Measurements from ENCODE around the gene PTX3.

Gene PTX3

GRCh38 chr3:157414861-157415260 lies 21.8 kb upstream of the PTX3 start:
- Histone ChIP-seq H3K27ac (ENCODE audit: low read depth, low read length, poor library complexity, severe bottlenecking) (no peak overlapping the region), H3K9ac (ENCODE audit: low read length) (no peak overlapping the region), H3K9me2 (ENCODE audit: low read depth, low read length) (no peaks in the 10 kb centered on the region), H3K36me3 (ENCODE audit: insufficient read depth, low read length) (no peaks in the 10 kb centered on the region), H3K4me3 (ENCODE audit: low read depth, low read length, poor library complexity, severe bottlenecking) (no peak overlapping the region), H3K4me1 (ENCODE audit: insufficient read depth, low read length, severe bottlenecking) (no peaks in the 10 kb centered on the region), H4K20me1 (ENCODE audit: insufficient read depth, low read length) (no peaks in the 10 kb centered on the region), H3K9me3 (ENCODE audit: low read length) (no peaks in the 10 kb centered on the region), H3K79me2 (ENCODE audit: insufficient read depth, low read length) (no peaks in the 10 kb centered on the region), H3K27me3 (ENCODE audit: insufficient read depth, low read length) (no peaks in the 10 kb centered on the region), H3F3A (ENCODE audit: insufficient read depth, low read length) (no peaks in the 10 kb centered on the region), H3K4me2 (ENCODE audit: low read length) (no peak overlapping the region), H2AFZ (ENCODE audit: low read length) (no peak overlapping the region)
- TF ChIP-seq EZH2 (IDR thresholded peaks at IDR 0.05; ENCODE audit: borderline replicate concordance, low read length) = no peak
- TF ChIP-seq, protein P1, sequence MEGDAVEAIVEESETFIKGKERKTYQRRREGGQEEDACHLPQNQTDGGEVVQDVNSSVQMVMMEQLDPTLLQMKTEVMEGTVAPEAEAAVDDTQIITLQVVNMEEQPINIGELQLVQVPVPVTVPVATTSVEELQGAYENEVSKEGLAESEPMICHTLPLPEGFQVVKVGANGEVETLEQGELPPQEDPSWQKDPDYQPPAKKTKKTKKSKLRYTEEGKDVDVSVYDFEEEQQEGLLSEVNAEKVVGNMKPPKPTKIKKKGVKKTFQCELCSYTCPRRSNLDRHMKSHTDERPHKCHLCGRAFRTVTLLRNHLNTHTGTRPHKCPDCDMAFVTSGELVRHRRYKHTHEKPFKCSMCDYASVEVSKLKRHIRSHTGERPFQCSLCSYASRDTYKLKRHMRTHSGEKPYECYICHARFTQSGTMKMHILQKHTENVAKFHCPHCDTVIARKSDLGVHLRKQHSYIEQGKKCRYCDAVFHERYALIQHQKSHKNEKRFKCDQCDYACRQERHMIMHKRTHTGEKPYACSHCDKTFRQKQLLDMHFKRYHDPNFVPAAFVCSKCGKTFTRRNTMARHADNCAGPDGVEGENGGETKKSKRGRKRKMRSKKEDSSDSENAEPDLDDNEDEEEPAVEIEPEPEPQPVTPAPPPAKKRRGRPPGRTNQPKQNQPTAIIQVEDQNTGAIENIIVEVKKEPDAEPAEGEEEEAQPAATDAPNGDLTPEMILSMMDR (IDR thresholded peaks at IDR 0.05; ENCODE audit: low read length) = no peak

DNA sequence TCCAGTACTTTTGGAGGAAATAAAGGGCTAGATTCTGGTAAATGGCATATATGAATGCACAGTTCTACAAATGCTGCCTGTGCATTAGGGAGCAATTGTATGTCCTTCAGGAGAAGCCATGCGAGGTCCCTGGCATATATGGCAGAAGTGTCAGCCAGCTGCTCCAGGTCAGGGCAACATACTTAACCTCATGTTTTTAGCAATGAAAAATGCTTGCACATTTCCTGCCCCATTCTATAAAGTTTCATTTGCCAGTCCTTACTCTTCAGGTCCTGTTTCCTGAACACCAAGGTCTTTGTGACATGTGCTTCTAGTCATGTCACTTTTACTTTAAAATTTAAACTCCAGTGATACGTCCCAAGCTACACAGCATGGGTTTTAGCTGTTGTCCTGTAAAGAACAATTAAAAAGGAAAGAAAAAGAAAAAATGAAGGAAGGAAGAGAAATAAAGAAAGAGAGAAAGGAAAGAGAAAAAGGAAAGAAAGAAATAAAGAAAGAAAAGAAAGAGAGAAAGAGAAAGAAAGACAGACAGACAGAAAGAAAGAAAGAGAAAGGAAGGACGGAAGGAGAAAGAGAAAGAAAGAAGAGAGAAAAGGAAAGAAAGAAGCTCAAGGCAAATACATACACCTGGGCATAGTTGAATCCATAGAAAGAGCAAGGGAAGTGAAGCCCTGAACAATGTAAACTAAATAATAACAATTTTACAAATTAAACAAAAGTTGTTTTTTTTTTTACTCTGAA lies 20.1 kb upstream of the PTX3 start:
- H3K4me2 ChIP-seq (ENCODE audit: low read length) = no peak overlapping the region
- H3K4me3 ChIP-seq (ENCODE audit: low read depth, low read length, poor library complexity, severe bottlenecking) = no peak overlapping the region
- no peaks in the 10 kb centered on the region for H3K79me2 ChIP-seq (ENCODE audit: insufficient read depth, low read length)
- no peaks in the 10 kb centered on the region for H3K9me2 ChIP-seq (ENCODE audit: low read depth, low read length)
- H3K4me1 ChIP-seq (ENCODE audit: insufficient read depth, low read length, severe bottlenecking) = no peaks in the 10 kb centered on the region
- no peaks in the 10 kb centered on the region for H3K9me3 ChIP-seq (ENCODE audit: low read length)
- no peak overlapping the region for H3K9ac ChIP-seq (ENCODE audit: low read length)
- no peaks in the 10 kb centered on the region for H3K27me3 ChIP-seq (ENCODE audit: insufficient read depth, low read length)
- no peaks in the 10 kb centered on the region for H3F3A ChIP-seq (ENCODE audit: insufficient read depth, low read length)
- TF ChIP-seq, protein P1 (IDR thresholded peaks at IDR 0.05; ENCODE audit: low read length) = no peak
- no peak for TF ChIP-seq EZH2 (IDR thresholded peaks at IDR 0.05; ENCODE audit: borderline replicate concordance, low read length)
- no peak overlapping the region for H2AFZ ChIP-seq (ENCODE audit: low read length)
- H3K27ac ChIP-seq (ENCODE audit: low read depth, low read length, poor library complexity, severe bottlenecking) = no peak overlapping the region
- no peaks in the 10 kb centered on the region for H4K20me1 ChIP-seq (ENCODE audit: insufficient read depth, low read length)
- H3K36me3 ChIP-seq (ENCODE audit: insufficient read depth, low read length) = no peaks in the 10 kb centered on the region

- Histone ChIP-seq H4K20me1 (ENCODE audit: insufficient read depth, low read length) (no peaks in the 10 kb centered on the region), H3F3A (ENCODE audit: insufficient read depth, low read length) (no peaks in the 10 kb centered on the region), H3K9ac (ENCODE audit: low read length) (no peak overlapping the region), H2AFZ (ENCODE audit: low read length) (no peak overlapping the region), H3K27ac (ENCODE audit: low read depth, low read length, poor library complexity, severe bottlenecking) (no peak overlapping the region), H3K27me3 (ENCODE audit: insufficient read depth, low read length) (no peaks in the 10 kb centered on the region), H3K4me3 (ENCODE audit: low read depth, low read length, poor library complexity, severe bottlenecking) (no peak overlapping the region), H3K9me3 (ENCODE audit: low read length) (no peaks in the 10 kb centered on the region), H3K9me2 (ENCODE audit: low read depth, low read length) (no peaks in the 10 kb centered on the region), H3K36me3 (ENCODE audit: insufficient read depth, low read length) (no peaks in the 10 kb centered on the region), H3K4me1 (ENCODE audit: insufficient read depth, low read length, severe bottlenecking) (no peaks in the 10 kb centered on the region), H3K4me2 (ENCODE audit: low read length) (no peak overlapping the region), H3K79me2 (ENCODE audit: insufficient read depth, low read length) (no peaks in the 10 kb centered on the region)
- TF ChIP-seq EZH2 (IDR thresholded peaks at IDR 0.05; ENCODE audit: borderline replicate concordance, low read length) = no peak
- TF ChIP-seq, protein P1 (IDR thresholded peaks at IDR 0.05; ENCODE audit: low read length) = no peak
Measured at GRCh38 chr3:157417247-157417646, 19.4 kb upstream of the PTX3 start.

Data from OCI-LY1 (cell line).